HEK293 (cell line): ENCODE measurements around the gene PRR22.

Experiments used
- CTCF ChIA-PET: fragments of 350-600 bp; formaldehyde crosslinking; extraction: SDS; loops from one replicate; lab custom pipeline; 2021; ENCODE audit warnings: antibody characterized with exemption; lab: Yijun Ruan, JAX
- POLR2A ChIA-PET: fragments of 300-600 bp; formaldehyde crosslinking; extraction: SDS; loops from one replicate; lab custom pipeline; 2020; ENCODE audit warnings: antibody characterized with exemption, inconsistent platforms; lab: Yijun Ruan, JAX
- H3K27ac ChIP-seq: fragments of 200-500 bp; sonication (Bioruptor generic); 2 replicates; pipeline ENCODE4 v1.5.1; 2014; ENCODE audit warnings: low read depth, low read length, control low read depth, inconsistent platforms; ENCODE audit errors: extremely low read depth
- H3K36me3 ChIP-seq, 2 experiments: fragments of 200-500 bp in 1 of 2; sonication (Bioruptor generic) in 1 of 2; 1 replicate in 1 of 2; 2 replicates in 1 of 2; pipeline ENCODE4 v1.5.1; 2014 to 2017; ENCODE audit warnings: inconsistent platforms in 2 of 2, low read length in 2 of 2; ENCODE audit not compliant: control insufficient read depth in 2 of 2, insufficient read depth in 1 of 2
- H3K4me1 ChIP-seq: fragments of 200-500 bp; sonication (Bioruptor generic); 2 replicates; pipeline ENCODE4 v1.5.1; 2014; ENCODE audit warnings: mild to moderate bottlenecking, low read length, inconsistent platforms; ENCODE audit not compliant: control insufficient read depth, insufficient read depth
- H3K4me3 ChIP-seq: 2 replicates; pipeline ENCODE4 v1.5.1; 2011; ENCODE audit warnings: low read depth, mild to moderate bottlenecking, control low read depth, low read length, moderate library complexity
- H3K9me3 ChIP-seq: fragments of 200-500 bp; sonication (Bioruptor generic); 2 replicates; pipeline ENCODE4 v1.5.1; 2014; ENCODE audit warnings: low read depth, low read length, inconsistent platforms; ENCODE audit not compliant: control insufficient read depth, insufficient read depth
- FEZF1 ChIP-seq: fragments of 450-650 bp; formaldehyde crosslinking; IDR thresholded peaks from 2 replicates; pipeline ENCODE4 v1.5.1; 2016; ENCODE audit warnings: missing biosample characterization, missing genetic modification characterization
- KLF7 ChIP-seq: fragments of 450-650 bp; formaldehyde crosslinking; IDR thresholded peaks from 2 replicates; pipeline ENCODE4 v1.5.1; 2016; ENCODE audit warnings: missing biosample characterization, missing genetic modification characterization, borderline replicate concordance
- SP7 ChIP-seq: fragments of 450-650 bp; formaldehyde crosslinking; IDR thresholded peaks from 2 replicates; pipeline ENCODE4 v1.5.1; 2016; ENCODE audit warnings: missing biosample characterization, missing genetic modification characterization
- ZNF175 ChIP-seq: fragments of 450-650 bp; formaldehyde crosslinking; IDR thresholded peaks from 2 replicates; pipeline ENCODE4 v1.5.1; 2016; ENCODE audit warnings: missing biosample characterization, missing genetic modification characterization
- ZNF335 ChIP-seq: fragments of 450-650 bp; formaldehyde crosslinking; conservative IDR thresholded peaks from 2 replicates; pipeline ENCODE4 v1.5.1; 2016; ENCODE audit warnings: missing biosample characterization, missing genetic modification characterization
- ZNF391 ChIP-seq: fragments of 450-650 bp; formaldehyde crosslinking; IDR thresholded peaks from 2 replicates; pipeline ENCODE4 v1.5.1; 2016; ENCODE audit warnings: low read depth, missing biosample characterization, missing genetic modification characterization, borderline replicate concordance
- ZNF548 ChIP-seq: fragments of 450-650 bp; formaldehyde crosslinking; IDR thresholded peaks from 2 replicates; pipeline ENCODE4 v1.5.1; 2016; ENCODE audit warnings: missing biosample characterization, missing genetic modification characterization
- ZNF600 ChIP-seq: fragments of 450-650 bp; formaldehyde crosslinking; IDR thresholded peaks from 2 replicates; pipeline ENCODE4 v1.5.1; 2016; ENCODE audit warnings: missing biosample characterization, missing genetic modification characterization
- ZNF677 ChIP-seq: fragments of 450-650 bp; IDR thresholded peaks from 2 replicates; pipeline ENCODE4 v1.5.0; 2018; ENCODE audit warnings: missing biosample characterization, mild to moderate bottlenecking, missing genetic modification characterization, moderate library complexity
- ZNF792 ChIP-seq: fragments of 450-650 bp; formaldehyde crosslinking; IDR thresholded peaks from 2 replicates; pipeline ENCODE4 v1.5.1; 2016; ENCODE audit warnings: missing biosample characterization, missing genetic modification characterization
- TF ChIP-seq, protein P1 (sequence below): fragments of 450-650 bp; formaldehyde crosslinking; IDR thresholded peaks from 2 replicates; pipeline ENCODE4 v1.5.1; 2016; ENCODE audit warnings: missing biosample characterization, missing genetic modification characterization
- TF ChIP-seq, protein P2 (sequence below): fragments of 450-650 bp; formaldehyde crosslinking; IDR thresholded peaks from 2 replicates; pipeline ENCODE4 v1.5.1; 2016; ENCODE audit warnings: missing biosample characterization, missing genetic modification characterization, borderline replicate concordance
- TF ChIP-seq, protein P3 (sequence below): fragments of 450-650 bp; formaldehyde crosslinking; IDR thresholded peaks from 2 replicates; pipeline ENCODE4 v1.5.1; 2016; ENCODE audit warnings: missing biosample characterization, missing genetic modification characterization
- TF ChIP-seq, protein P4 (sequence below): fragments of 450-650 bp; formaldehyde crosslinking; IDR thresholded peaks from 2 replicates; pipeline ENCODE4 v1.5.1; 2016; ENCODE audit warnings: missing biosample characterization, missing genetic modification characterization

PRR22 gene

DNA sequence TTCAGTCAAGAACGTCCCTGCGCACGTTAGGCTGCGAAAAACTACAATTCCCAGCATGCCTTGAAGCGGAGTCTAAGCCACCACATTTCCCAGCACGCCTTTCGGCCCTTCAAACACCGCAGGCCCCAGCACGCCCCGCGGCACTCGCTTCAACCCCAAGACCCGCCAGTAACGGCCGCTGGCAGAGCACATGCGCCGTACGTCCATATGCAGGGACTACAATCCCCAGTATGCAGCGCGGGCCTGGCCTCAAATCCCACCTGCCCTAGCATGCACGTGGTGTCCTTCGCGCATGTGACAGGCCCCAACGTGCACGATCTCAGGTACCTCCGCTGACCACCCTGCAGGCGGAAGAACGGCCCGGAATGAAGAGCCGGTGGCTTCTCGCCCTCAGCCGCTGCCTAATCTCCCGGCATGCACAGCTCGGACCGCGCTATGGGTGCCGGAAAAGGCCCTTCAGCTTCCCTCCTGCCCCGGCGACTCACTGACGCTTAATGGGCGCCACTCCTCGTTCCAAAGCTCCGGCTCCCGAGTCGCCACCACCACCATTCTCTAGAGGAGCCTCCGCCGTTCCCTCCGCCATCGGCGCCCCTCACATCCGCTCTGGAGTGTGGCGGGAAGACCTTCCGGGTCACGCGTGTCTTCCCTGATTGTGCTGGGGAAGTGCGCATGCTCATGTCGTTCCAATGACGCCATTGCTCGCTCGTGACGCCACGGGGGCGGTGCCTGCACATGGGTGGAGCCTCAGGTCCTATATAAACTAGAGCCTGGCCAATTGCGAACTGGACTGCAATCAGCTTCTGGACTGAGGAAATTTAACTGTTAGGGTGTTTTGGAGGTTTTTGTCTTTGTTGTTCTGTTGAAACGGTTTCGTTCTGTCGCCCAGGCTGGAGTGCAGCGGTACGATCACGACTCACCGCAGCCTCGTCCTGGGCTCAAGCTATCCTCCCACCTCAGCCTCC is 6.3 kb upstream of the PRR22 start, which contains the start of gene DUS3L (continued):
- TF ChIP-seq KLF7 (tag by site-specific recombination): peak; percentile 37; the same call in 1 of the 2 replicates
- TF ChIP-seq ZNF391 (tag by site-specific recombination): peak; percentile 67; the same call in 1 of the 2 replicates
- TF ChIP-seq, protein P1, sequence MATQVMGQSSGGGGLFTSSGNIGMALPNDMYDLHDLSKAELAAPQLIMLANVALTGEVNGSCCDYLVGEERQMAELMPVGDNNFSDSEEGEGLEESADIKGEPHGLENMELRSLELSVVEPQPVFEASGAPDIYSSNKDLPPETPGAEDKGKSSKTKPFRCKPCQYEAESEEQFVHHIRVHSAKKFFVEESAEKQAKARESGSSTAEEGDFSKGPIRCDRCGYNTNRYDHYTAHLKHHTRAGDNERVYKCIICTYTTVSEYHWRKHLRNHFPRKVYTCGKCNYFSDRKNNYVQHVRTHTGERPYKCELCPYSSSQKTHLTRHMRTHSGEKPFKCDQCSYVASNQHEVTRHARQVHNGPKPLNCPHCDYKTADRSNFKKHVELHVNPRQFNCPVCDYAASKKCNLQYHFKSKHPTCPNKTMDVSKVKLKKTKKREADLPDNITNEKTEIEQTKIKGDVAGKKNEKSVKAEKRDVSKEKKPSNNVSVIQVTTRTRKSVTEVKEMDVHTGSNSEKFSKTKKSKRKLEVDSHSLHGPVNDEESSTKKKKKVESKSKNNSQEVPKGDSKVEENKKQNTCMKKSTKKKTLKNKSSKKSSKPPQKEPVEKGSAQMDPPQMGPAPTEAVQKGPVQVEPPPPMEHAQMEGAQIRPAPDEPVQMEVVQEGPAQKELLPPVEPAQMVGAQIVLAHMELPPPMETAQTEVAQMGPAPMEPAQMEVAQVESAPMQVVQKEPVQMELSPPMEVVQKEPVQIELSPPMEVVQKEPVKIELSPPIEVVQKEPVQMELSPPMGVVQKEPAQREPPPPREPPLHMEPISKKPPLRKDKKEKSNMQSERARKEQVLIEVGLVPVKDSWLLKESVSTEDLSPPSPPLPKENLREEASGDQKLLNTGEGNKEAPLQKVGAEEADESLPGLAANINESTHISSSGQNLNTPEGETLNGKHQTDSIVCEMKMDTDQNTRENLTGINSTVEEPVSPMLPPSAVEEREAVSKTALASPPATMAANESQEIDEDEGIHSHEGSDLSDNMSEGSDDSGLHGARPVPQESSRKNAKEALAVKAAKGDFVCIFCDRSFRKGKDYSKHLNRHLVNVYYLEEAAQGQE (tag by site-specific recombination): peak; percentile 48; the same call in 1 of the 2 replicates
- TF ChIP-seq, protein P2, sequence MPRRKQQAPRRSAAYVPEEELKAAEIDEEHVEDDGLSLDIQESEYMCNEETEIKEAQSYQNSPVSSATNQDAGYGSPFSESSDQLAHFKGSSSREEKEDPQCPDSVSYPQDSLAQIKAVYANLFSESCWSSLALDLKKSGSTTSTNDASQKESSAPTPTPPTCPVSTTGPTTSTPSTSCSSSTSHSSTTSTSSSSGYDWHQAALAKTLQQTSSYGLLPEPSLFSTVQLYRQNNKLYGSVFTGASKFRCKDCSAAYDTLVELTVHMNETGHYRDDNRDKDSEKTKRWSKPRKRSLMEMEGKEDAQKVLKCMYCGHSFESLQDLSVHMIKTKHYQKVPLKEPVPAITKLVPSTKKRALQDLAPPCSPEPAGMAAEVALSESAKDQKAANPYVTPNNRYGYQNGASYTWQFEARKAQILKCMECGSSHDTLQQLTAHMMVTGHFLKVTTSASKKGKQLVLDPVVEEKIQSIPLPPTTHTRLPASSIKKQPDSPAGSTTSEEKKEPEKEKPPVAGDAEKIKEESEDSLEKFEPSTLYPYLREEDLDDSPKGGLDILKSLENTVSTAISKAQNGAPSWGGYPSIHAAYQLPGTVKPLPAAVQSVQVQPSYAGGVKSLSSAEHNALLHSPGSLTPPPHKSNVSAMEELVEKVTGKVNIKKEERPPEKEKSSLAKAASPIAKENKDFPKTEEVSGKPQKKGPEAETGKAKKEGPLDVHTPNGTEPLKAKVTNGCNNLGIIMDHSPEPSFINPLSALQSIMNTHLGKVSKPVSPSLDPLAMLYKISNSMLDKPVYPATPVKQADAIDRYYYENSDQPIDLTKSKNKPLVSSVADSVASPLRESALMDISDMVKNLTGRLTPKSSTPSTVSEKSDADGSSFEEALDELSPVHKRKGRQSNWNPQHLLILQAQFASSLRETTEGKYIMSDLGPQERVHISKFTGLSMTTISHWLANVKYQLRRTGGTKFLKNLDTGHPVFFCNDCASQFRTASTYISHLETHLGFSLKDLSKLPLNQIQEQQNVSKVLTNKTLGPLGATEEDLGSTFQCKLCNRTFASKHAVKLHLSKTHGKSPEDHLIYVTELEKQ: peak; percentile 34; the same call in 1 of the 2 replicates
- TF ChIP-seq FEZF1 (tag by site-specific recombination): no peak
- TF ChIP-seq ZNF335: peak; percentile 100
- TF ChIP-seq, protein P3, sequence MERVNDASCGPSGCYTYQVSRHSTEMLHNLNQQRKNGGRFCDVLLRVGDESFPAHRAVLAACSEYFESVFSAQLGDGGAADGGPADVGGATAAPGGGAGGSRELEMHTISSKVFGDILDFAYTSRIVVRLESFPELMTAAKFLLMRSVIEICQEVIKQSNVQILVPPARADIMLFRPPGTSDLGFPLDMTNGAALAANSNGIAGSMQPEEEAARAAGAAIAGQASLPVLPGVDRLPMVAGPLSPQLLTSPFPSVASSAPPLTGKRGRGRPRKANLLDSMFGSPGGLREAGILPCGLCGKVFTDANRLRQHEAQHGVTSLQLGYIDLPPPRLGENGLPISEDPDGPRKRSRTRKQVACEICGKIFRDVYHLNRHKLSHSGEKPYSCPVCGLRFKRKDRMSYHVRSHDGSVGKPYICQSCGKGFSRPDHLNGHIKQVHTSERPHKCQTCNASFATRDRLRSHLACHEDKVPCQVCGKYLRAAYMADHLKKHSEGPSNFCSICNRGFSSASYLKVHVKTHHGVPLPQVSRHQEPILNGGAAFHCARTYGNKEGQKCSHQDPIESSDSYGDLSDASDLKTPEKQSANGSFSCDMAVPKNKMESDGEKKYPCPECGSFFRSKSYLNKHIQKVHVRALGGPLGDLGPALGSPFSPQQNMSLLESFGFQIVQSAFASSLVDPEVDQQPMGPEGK (tag by site-specific recombination): peak; percentile 63; the same call in 1 of the 2 replicates
- TF ChIP-seq ZNF548 (tag by site-specific recombination): no peak
- TF ChIP-seq ZNF600 (tag by site-specific recombination): peak; percentile 85; the same call in 1 of the 2 replicates
- TF ChIP-seq SP7 (tag by site-specific recombination): peak; percentile 91

DNA sequence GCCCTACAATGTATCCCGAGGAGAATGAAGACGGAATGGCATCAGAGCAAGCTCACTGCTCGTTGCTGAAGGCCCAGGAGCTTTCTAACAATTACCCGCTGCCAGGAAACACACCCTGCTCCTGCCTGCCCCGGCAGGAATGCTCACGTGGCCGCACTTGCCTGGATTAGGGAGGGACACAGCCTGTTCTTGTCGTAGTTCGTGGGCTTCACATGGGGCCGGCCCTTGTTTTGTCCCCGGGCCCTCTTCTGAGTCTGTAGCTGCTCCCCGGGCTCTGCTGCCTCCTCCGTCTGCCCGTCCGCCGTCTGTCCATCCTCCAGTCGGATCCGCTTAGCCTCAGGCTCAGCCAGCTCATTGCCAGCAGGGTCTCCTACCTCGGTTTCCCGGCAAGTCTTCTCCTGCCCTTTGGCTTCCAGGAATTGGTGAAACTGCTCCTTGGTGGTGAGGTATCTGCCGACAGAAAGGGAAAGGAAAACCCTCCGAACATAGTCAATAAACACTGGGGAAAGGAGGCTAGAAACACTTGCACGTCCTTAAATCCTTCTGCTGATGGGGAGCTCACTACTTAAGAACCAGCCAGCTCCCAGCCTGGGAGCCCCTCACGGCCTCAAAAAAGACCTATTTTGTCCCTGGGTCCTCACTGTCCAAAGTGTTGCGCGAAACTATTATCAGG is 5.5 kb upstream of the PRR22 start:
- POLR2A ChIA-PET: interaction anchor here (0.5 to 2.1 kb wide), 6 partner anchors 14 to 114 kb away, joined by 3 to 18 read pairs (median 8); partner anchors contain the start of genes CATSPERD, LONP1, NDUFA11 and RPL36
- H3K4me1 ChIP-seq: no peaks in the 10 kb centered on the region
- H3K36me3 ChIP-seq: peaks cover 11 to 52% of the 10 kb centered on the region in 2 experiments; a peak in 2 of 3 replicates
- H3K27ac ChIP-seq: 0 out of 2 replicates have a peak overlapping the region, but pooled peaks have one; percentile 18
- H3K9me3 ChIP-seq: no peaks in the 10 kb centered on the region
- CTCF ChIA-PET: interaction anchor here (0.6 to 2.8 kb wide), 5 partner anchors 14 to 148 kb away, joined by 3 to 24 read pairs (median 3); partner anchors contain the start of gene NRTN
- peak overlapping the region; percentile 71 for H3K4me3 ChIP-seq
- TF ChIP-seq, protein P4, sequence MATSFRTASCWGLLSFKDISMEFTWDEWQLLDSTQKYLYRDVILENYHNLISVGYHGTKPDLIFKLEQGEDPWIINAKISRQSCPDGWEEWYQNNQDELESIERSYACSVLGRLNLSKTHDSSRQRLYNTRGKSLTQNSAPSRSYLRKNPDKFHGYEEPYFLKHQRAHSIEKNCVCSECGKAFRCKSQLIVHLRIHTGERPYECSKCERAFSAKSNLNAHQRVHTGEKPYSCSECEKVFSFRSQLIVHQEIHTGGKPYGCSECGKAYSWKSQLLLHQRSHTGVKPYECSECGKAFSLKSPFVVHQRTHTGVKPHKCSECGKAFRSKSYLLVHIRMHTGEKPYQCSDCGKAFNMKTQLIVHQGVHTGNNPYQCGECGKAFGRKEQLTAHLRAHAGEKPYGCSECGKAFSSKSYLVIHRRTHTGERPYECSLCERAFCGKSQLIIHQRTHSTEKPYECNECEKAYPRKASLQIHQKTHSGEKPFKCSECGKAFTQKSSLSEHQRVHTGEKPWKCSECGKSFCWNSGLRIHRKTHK (tag by site-specific recombination): no peak
- no peak for TF ChIP-seq ZNF175 (tag by site-specific recombination)
- TF ChIP-seq ZNF548 (tag by site-specific recombination): no peak
- TF ChIP-seq ZNF792: no peak
- peak; percentile 96 for TF ChIP-seq ZNF677 (tag by site-specific recombination)
